Lower lobe of right lung (tissue), 2 donors: ENCODE measurements around the gene CSF3R. TPM values are rescaled to one million over a fixed set of nuclear protein-coding genes. Genes with fewer than 3 reads are reported as not detected.
"Not testable (repeated sequence)": the region's sequence is repeated elsewhere in the genome, so short reads cannot be mapped to it uniquely, and the experiment has no call there.

Experiments used
- ATAC-seq, 2 donors: fragments of 200-7000 bp; cut with Tn5 transposase; one replicate each; pipeline ENCODE4 v1.9.1; 2020 to 2022; ENCODE audit warnings: mild to moderate bottlenecking in 2 of 2, moderate library complexity in 2 of 2
- DNase-seq: peaks from one replicate; pipeline ENCODE4 v3.0.0-alpha.2; 2020
- H3K27ac ChIP-seq: fragments of 200-600 bp; one replicate; pipeline ENCODE4 v1.8.0; 2022
- H3K27me3 ChIP-seq: fragments of 200-600 bp; one replicate; pipeline ENCODE4 v1.8.0; 2022; ENCODE audit warnings: low read depth
- H3K36me3 ChIP-seq: fragments of 200-600 bp; one replicate; pipeline ENCODE4 v1.8.0; 2022; ENCODE audit warnings: mild to moderate bottlenecking
- H3K4me1 ChIP-seq: fragments of 200-600 bp; one replicate; pipeline ENCODE4 v1.8.0; 2022
- H3K4me3 ChIP-seq: fragments of 200-600 bp; one replicate; pipeline ENCODE4 v1.8.0; 2022; ENCODE audit warnings: mild to moderate bottlenecking
- H3K9me3 ChIP-seq: fragments of 200-600 bp; one replicate; pipeline ENCODE4 v1.8.0; 2022
- CTCF ChIP-seq: fragments of 200-600 bp; IDR thresholded peaks from one replicate; pipeline ENCODE4 v1.8.0; 2022; ENCODE audit warnings: antibody characterized with exemption, mild to moderate bottlenecking
- intact Hi-C: fragments of 100-400 bp; cut with DNase I; formaldehyde crosslinking; loops from one replicate; pipeline ENCODE4 v1.11.0; 2022
- total RNA-seq: library from RNA; stranded (reverse); fragmentation: NEBNext Ultra II Directional; extraction: Animal tissue kit (Norgen Biotek cat#: 25700); gene quantifications from one replicate; pipeline ENCODE4 v1.2.1, GENCODE V29; 2021
- donor health status: DM: no; HTN: yes; CAD: no; lungs with severe emphysema.

CSF3R gene
- total RNA-seq, 1 donor from 2014 or later, result 214 TPM

GRCh38 chr1:36503159-36503558 lies 20.4 kb upstream of the CSF3R start:
- DNase-seq (no peak), ATAC-seq (no peak)
- H3K27me3 ChIP-seq, result peaks cover 5% of the 10 kb centered on the region
- no peak overlapping the region for H3K4me3 ChIP-seq
- no peak overlapping the region for H3K27ac ChIP-seq
- intact Hi-C loops, result no loop called here
- no peaks in the 10 kb centered on the region for H3K4me1 ChIP-seq
- no peaks in the 10 kb centered on the region for H3K36me3 ChIP-seq
- no peaks in the 10 kb centered on the region for H3K9me3 ChIP-seq
- TF ChIP-seq CTCF, result no peak

DNA sequence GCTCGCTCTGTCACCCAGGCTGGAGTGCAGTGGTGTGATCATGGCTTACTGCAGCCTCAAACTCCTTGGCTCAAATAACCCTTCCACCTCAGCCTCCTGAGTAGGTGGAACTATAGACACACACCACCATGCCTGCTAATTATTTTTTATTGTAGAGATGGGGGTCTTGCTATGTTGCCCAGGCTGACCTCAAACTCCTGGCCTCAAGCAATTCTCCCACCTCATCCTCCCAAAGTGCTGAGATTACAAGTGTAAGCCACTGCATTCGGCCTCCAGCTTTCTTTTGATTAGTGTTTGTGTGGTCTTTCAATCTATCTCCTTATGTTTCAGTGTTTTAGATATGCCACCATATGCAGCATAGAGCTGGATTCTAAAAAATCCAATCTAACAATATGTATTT lies 19.9 kb upstream of the CSF3R start:
- no peak for ATAC-seq
- H3K4me3 ChIP-seq, result no peak overlapping the region
- no peak overlapping the region for H3K27ac ChIP-seq
- TF ChIP-seq CTCF, result no peak
- DNase-seq, result no peak
- peaks cover 5% of the 10 kb centered on the region for H3K27me3 ChIP-seq
- intact Hi-C loops, result no loop called here
- no peaks in the 10 kb centered on the region for H3K36me3 ChIP-seq
- no peaks in the 10 kb centered on the region for H3K9me3 ChIP-seq
- H3K4me1 ChIP-seq, result no peaks in the 10 kb centered on the region

DNA sequence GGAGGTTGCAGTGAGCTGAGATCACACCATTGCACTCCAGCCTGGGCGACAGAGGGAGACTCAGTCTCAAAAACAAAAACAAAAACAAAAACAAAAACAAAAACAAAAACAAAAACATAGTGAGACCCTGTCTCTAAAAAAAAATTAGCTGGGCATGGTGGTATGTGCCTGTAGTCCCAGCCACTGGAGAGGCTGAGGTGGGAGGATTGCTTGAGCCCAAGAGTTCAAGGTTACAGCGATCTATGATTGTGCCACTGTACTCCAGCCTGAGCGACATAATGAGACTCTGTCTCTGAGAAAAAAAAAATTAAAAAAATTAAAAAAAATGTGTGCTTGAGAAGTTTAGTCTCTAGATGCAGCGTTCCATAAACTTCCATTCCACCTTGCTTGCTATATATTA lies 19.2 kb upstream of the CSF3R start:
- H3K4me1 ChIP-seq, ATAC-seq, H3K4me3 ChIP-seq, DNase-seq, H3K9me3 ChIP-seq, H3K27me3 ChIP-seq, H3K27ac ChIP-seq, intact Hi-C loops, H3K36me3 ChIP-seq: not testable (repeated sequence)

DNA sequence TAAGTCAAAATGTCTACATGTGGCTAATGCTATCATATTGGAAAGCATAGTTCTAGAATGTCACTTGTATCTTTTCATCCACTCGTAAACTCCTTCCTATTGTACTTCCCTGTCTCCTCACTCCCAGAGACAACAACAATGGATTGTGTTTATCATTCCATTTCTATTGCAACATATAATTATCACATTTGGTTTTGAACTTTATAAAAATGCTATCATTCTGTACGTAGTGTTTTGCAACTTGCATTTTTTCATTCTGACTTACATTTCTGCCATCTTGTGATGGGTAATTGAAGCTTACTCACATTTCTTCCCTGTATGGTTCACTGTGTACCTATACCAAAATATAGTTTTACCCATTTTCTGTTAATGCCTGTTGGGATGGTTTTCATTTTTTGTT lies 14.5 kb upstream of the CSF3R start:
- DNase-seq, result no peak
- Histone ChIP-seq H3K4me3 (no peak overlapping the region), H3K4me1 (no peaks in the 10 kb centered on the region), H3K36me3 (no peaks in the 10 kb centered on the region), H3K9me3 (no peaks in the 10 kb centered on the region), H3K27me3 (no peaks in the 10 kb centered on the region), H3K27ac (no peak overlapping the region)
- intact Hi-C loops, result no loop called here
- no peak for ATAC-seq
- TF ChIP-seq CTCF, result no peak

GRCh38 chr1:36494971-36495370 lies 12.3 kb upstream of the CSF3R start:
- no peak for TF ChIP-seq CTCF
- H3K4me3 ChIP-seq, result no peak overlapping the region
- no peak for DNase-seq

GRCh38 chr1:36493524-36493923 lies 10.8 kb upstream of the CSF3R start:
- intact Hi-C loops, result no loop called here
- no peak overlapping the region for H3K27ac ChIP-seq
- no peaks in the 10 kb centered on the region for H3K36me3 ChIP-seq
- no peak for DNase-seq
- TF ChIP-seq CTCF, result no peak
- no peak for ATAC-seq
- H3K9me3 ChIP-seq, result no peaks in the 10 kb centered on the region
- H3K4me3 ChIP-seq, result no peak overlapping the region
- H3K4me1 ChIP-seq, result no peaks in the 10 kb centered on the region
- no peaks in the 10 kb centered on the region for H3K27me3 ChIP-seq

More at GRCh38 chr1:36494971-36495370, 12.3 kb upstream of the CSF3R start:
- intact Hi-C loops, result no loop called here
- Histone ChIP-seq H3K9me3 (no peaks in the 10 kb centered on the region), H3K4me1 (no peaks in the 10 kb centered on the region), H3K36me3 (no peaks in the 10 kb centered on the region), H3K27me3 (no peaks in the 10 kb centered on the region), H3K27ac (no peak overlapping the region)
- no peak for ATAC-seq
